Upper lobe of left lung (tissue), 6 donors: ENCODE data around the gene AVPI1. TPM values are rescaled to one million over a fixed set of nuclear protein-coding genes. Genes with fewer than 3 reads are reported as not detected.

Experiments
- ATAC-seq, 2 donors: fragments of 200-7000 bp; cut with Tn5 transposase; one replicate each; pipeline ENCODE4 v1.9.1; 2022; ENCODE audit warnings: mild to moderate bottlenecking in 2 of 2, moderate library complexity in 2 of 2; ENCODE audit not compliant: low FRiP score in 2 of 2
- DNase-seq, 2 donors: peaks; one replicate each; pipeline ENCODE4 v3.0.0-alpha.2; 2019 to 2020
- H3K27ac ChIP-seq, 4 donors: fragments of 200-600 bp; sonication (generic); one replicate each; pipeline ENCODE4 v1.5.1; 2016 to 2019
- H3K27me3 ChIP-seq, 4 donors: fragments of 200-600 bp; sonication (generic); one replicate each; pipeline ENCODE4 v1.5.1; 2017 to 2019
- H3K36me3 ChIP-seq, 4 donors: fragments of 200-600 bp; sonication (generic); one replicate each; pipeline ENCODE4 v1.5.1; 2016 to 2019
- H3K4me1 ChIP-seq, 4 donors: fragments of 200-600 bp; sonication (generic); one replicate each; pipeline ENCODE4 v1.5.1; 2018 to 2019
- H3K4me3 ChIP-seq, 4 donors: fragments of 200-600 bp; sonication (generic); one replicate each; pipeline ENCODE4 v1.5.1; 2017 to 2019; ENCODE audit warnings: mild to moderate bottlenecking in 2 of 4, moderate library complexity in 1 of 4
- H3K9me3 ChIP-seq, 4 donors: fragments of 200-600 bp; sonication (generic); one replicate each; pipeline ENCODE4 v1.5.1; 2018 to 2019
- CTCF ChIP-seq, 6 experiments: fragments of 450-650 bp in 4 of 6; fragments of 200-600 bp in 2 of 6; sonication (generic) in 2 of 6; IDR thresholded peaks; one replicate each; pipeline ENCODE4 v1.5.1; 2016 to 2019; ENCODE audit warnings: antibody characterized with exemption in 6 of 6
- EP300 ChIP-seq, 4 donors: sonication (generic); formaldehyde crosslinking; IDR thresholded peaks; one replicate each; pipeline ENCODE4 v1.5.1; 2017; ENCODE audit warnings: antibody characterized with exemption in 4 of 4, control low read depth in 2 of 4
- POLR2A ChIP-seq, 4 donors: fragments of 450-650 bp; IDR thresholded peaks; one replicate each; pipeline ENCODE4 v1.5.1; 2016 to 2017; ENCODE audit warnings: antibody characterized with exemption in 4 of 4, mild to moderate bottlenecking in 2 of 4
- POLR2AphosphoS5 ChIP-seq, 2 donors: sonication (generic); formaldehyde crosslinking; IDR thresholded peaks; one replicate each; pipeline ENCODE4 v1.5.1; 2017; ENCODE audit warnings: antibody characterized with exemption in 2 of 2
- WGBS, 2 donors: methylation state at CpG; one replicate each; pipeline ENCODE4 v1.1.5; 2017 to 2018; 5-methylcytosine and 5-hydroxymethylcytosine counted together
- total RNA-seq, 6 donors: library from RNA; depleted of rRNA in 4 of 6; stranded (reverse); fragments of >200 nt in 4 of 6; gene quantifications; one replicate each; pipeline versions ENCODE4 v1.1.0 to v1.2.1, GENCODE V29; 2016 to 2021
- donor health status: DM: no; HTN: no; CAD: no; lungs with moderate emphysema.
- donor health status: DM: no; HTN: yes; CAD: no; lungs with severe emphysema.

AVPI1 gene
- total RNA-seq, 6 donors from 2014 or later: 25.2 to 62.5 (median 45.0) TPM

- Histone ChIP-seq H3K4me3 (no peak overlapping the region), H3K4me1 (peaks cover 43 to 47% (median 44%) of the 10 kb centered on the region in 4 donors)
These were observed 31.1 kb upstream of the AVPI1 start for GRCh38 chr10:97718178-97718577.

GRCh38 chr10:97717627-97718026, 30.6 kb upstream of the AVPI1 start:
- 89 to 93% methylated on average over 7 of the region's 7 CpGs for WGBS, 2 donors
- H3K4me3 ChIP-seq: no peak overlapping the region

More at GRCh38 chr10:97718178-97718577, 31.1 kb upstream of the AVPI1 start:
- Histone ChIP-seq H3K9me3 (no peaks in the 10 kb centered on the region), H3K27ac (peak overlapping the region; percentile 1 to 77 (median 66)), H3K36me3 (peaks cover 0 to 10% (median 4%) of the 10 kb centered on the region in 4 donors), H3K27me3 (no peaks in the 10 kb centered on the region)
- WGBS, 2 donors: 65 to 68% methylated on average over 4 to 6 of the region's 6 CpGs
- no peak for ATAC-seq
- TF ChIP-seq POLR2A (IDR thresholded peaks at IDR 0.05) (no peak), EP300 (IDR thresholded peaks at IDR 0.05) (no peak), POLR2AphosphoS5 (IDR thresholded peaks at IDR 0.05) (no peak), CTCF (IDR thresholded peaks at IDR 0.05) (no peak)
- no peak for DNase-seq

GRCh38 chr10:97715259-97715874, 28.3 kb upstream of the AVPI1 start:
- peak overlapping the region in 3 of 4 donors; percentile 59 to 72 (median 61) for H3K4me3 ChIP-seq
- WGBS, 2 donors: 68 to 74% methylated on average over 7 to 8 of the region's 8 CpGs
- ATAC-seq (no peak), DNase-seq (no peak)
- no peak for TF ChIP-seq CTCF (IDR thresholded peaks at IDR 0.05)
- TF ChIP-seq POLR2AphosphoS5 (IDR thresholded peaks at IDR 0.05): no peak
- TF ChIP-seq EP300 (IDR thresholded peaks at IDR 0.05): no peak
- no peak for TF ChIP-seq POLR2A (IDR thresholded peaks at IDR 0.05)
- peak overlapping the region; percentile 90 to 97 (median 94) for H3K27ac ChIP-seq
- no peaks in the 10 kb centered on the region for H3K9me3 ChIP-seq
- peaks cover 0 to 10% (median 4%) of the 10 kb centered on the region in 4 donors for H3K36me3 ChIP-seq
- no peaks in the 10 kb centered on the region for H3K27me3 ChIP-seq
- H3K4me1 ChIP-seq: peaks cover 57 to 64% (median 59%) of the 10 kb centered on the region in 4 donors

More at GRCh38 chr10:97717627-97718026, 30.6 kb upstream of the AVPI1 start:
- TF ChIP-seq CTCF (IDR thresholded peaks at IDR 0.05) (no peak), POLR2A (IDR thresholded peaks at IDR 0.05) (no peak), POLR2AphosphoS5 (IDR thresholded peaks at IDR 0.05) (no peak), EP300 (IDR thresholded peaks at IDR 0.05) (no peak)
- peaks cover 48 to 53% (median 49%) of the 10 kb centered on the region in 4 donors for H3K4me1 ChIP-seq
- peak overlapping the region in 3 of 4 donors; percentile 1 to 77 (median 68) for H3K27ac ChIP-seq
- peaks cover 0 to 10% (median 4%) of the 10 kb centered on the region in 4 donors for H3K36me3 ChIP-seq
- no peaks in the 10 kb centered on the region for H3K27me3 ChIP-seq
- H3K9me3 ChIP-seq: no peaks in the 10 kb centered on the region
- no peak for DNase-seq
- ATAC-seq: no peak

GRCh38 chr10:97714401-97715258, 27.6 kb upstream of the AVPI1 start:
- WGBS, 2 donors: 5 to 21% methylated on average over 10 to 60 of the region's 74 CpGs
- ATAC-seq: peak; percentile 65 to 89
- H3K27ac ChIP-seq: peak overlapping the region; percentile 90 to 97 (median 94)
- H3K4me1 ChIP-seq: peaks cover 59 to 62% (median 60%) of the 10 kb centered on the region in 4 donors
- no peaks in the 10 kb centered on the region for H3K27me3 ChIP-seq
- no peak for TF ChIP-seq CTCF (IDR thresholded peaks at IDR 0.05)
- peak; percentile 39 to 46 for TF ChIP-seq POLR2AphosphoS5 (IDR thresholded peaks at IDR 0.05)
- TF ChIP-seq POLR2A (IDR thresholded peaks at IDR 0.05): peak in 3 of 4 donors; percentile 34 to 72 (median 37)
- DNase-seq: peak; percentile 56 to 91
- H3K36me3 ChIP-seq: peaks cover 0 to 10% (median 4%) of the 10 kb centered on the region in 4 donors
- no peaks in the 10 kb centered on the region for H3K9me3 ChIP-seq
- H3K4me3 ChIP-seq: peak overlapping the region; percentile 42 to 72 (median 60)
